GM08714 (cell line): ENCODE measurements around the gene DIAPH2.

Experiments
- H3K4me3 ChIP-seq: fragments of 200-500 bp; sonication (Bioruptor generic); 2 replicates; pipeline ENCODE4 v1.5.1; 2014; ENCODE audit warnings: mild to moderate bottlenecking, low read length, inconsistent platforms
- ZNF274 ChIP-seq: IDR thresholded peaks from 2 replicates; pipeline ENCODE4 v1.6.1; 2012; ENCODE audit warnings: mild to moderate bottlenecking, low read depth, low read length

The DIAPH2 gene

DNA sequence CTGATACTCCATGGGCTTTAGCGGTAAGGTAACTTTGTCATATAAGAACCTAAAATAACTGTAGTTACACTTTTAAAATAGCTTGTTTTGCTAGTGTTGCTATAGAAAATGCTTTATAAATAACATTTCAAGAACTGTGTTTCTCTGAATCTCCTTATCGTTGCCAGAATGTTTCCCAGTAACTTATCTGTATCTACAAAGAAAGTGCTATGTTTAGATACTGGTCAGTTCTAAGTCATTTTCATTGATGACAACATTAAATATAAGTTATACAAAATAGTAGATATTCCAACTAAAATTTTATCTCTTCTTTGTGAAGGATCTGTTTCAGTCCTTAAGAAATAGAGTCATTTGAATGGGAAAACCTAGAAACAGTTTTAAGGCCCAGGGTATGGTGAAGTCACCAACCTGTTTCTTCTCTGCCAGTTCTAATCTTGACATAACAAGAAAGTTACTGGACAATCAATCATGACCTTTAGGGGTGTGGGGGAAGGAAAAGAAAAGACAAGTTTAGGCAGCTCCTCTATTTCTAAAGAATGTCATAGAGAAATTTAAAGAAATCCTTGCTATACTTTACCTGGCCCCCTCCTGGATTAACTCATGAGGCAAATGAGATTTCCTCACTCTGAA lies 625.0 kb downstream of the DIAPH2 start:
- no peak overlapping the region for H3K4me3 ChIP-seq
- TF ChIP-seq ZNF274 = no peak

DNA sequence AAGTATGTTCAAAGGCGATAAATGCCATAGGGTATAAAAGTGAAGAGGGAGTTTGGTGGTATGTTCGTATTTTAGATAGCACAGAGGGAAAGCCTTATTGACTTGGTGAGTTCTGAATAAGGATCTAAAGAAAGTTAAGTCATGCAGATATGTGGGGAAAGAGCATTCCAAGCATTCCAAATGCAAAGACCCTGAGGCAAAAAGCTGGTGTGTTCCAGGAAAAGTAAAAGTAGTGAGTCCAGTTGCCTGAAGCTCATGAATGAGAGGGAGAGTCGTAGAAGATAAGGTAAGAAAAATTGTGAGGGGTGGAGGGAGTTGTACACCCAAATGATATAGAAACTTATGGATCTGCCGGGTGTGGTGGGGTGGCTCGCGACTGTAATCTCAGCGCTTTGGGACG lies 625.7 kb downstream of the DIAPH2 start:
- no peak overlapping the region for H3K4me3 ChIP-seq
- TF ChIP-seq ZNF274 = no peak

DNA sequence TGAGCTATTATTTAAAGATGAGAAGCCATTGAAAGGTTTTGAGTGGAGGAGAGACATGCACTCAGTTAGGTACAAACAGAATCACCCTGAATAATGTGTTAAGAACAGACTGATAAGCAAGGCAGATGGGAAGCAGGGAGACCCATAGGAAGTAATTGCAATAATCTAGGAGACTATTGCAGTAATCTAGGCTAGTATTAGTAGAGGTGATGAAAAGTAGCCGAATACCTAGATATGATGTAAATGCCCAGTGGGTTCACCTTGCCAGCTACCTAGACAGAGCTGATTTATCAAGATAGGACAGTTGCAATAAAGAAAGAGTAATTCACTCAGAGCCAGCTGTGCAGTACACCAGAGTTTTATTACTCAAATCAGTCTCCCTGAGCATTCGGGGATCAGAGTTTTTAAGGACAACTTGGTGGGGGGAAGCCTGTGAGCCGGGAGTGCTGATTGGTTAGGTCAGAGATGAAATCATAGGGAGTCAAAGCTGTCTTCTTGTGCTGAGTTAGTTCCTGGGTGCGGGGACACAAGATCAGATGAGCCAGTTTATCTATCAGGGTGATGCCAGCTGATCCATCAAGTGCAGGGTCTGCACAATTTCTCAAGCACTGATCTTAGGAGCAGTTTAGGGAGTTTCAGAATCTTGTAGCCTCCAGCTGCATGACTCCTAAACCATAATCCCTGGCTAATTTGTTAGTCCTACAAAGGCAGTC lies 626.6 kb downstream of the DIAPH2 start:
- no peak for TF ChIP-seq ZNF274
- H3K4me3 ChIP-seq = no peak overlapping the region

DNA sequence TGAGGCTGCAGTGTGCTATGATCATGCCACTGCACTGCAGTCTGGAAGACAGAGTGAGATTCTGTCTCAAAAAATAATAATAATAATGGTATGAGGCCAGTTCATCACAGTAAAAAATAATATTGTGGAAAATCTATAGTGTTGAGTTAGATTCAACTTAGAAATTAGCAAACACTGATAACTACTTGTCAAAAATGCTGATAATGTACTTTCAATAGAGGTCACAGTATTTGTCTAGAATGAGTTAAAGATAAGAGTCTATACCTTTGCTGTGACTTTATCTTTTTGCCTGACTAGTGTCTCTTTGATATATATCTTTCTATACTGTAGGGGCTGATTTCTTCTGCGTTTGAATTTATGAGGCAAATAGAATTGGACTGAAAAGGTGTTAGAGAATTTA lies 629.7 kb downstream of the DIAPH2 start:
- no peak for TF ChIP-seq ZNF274

DNA sequence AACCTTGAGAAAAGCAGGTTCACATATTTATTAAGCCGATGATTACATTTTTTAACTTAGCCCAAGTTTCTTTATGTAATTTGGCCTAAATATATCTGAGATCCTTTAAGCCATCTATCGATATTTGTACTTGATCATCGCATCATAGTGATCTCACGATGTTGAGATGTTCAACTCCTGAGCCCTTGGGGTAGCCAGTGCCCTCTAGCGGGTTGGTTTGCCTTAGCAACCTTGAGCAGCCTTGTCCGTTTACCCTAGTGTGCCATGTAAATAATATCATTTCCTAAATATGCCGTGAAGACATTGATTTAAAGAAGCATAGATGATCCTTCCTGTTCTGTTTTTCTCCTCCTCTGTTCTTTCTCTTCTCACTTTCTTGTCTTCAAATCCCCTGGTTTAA lies 631.3 kb downstream of the DIAPH2 start:
- no peak for TF ChIP-seq ZNF274
- no peak overlapping the region for H3K4me3 ChIP-seq

More for the DNA sequence above, 629.7 kb downstream of the DIAPH2 start:
- H3K4me3 ChIP-seq = no peak overlapping the region

DNA sequence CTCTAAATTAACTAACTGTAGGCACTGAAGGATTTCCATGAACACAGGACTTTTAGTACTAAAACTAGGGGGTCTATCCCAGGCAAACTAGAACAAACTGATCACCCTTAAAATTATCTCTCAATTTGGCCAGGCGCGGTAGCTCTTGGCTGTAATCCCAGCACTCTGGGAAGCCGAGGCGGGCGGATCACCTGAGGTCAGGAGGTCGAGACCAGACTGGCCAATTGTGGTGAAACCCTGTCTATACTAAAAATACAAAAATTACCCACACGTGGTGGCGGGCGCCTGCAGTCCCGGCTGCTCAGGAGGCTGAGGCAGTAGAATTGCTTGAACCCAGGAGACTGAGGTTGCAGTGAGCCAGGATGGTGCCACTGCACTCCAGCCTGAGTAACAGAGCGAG lies 635.7 kb downstream of the DIAPH2 start:
- no peak for TF ChIP-seq ZNF274
- H3K4me3 ChIP-seq = no peak overlapping the region

DNA sequence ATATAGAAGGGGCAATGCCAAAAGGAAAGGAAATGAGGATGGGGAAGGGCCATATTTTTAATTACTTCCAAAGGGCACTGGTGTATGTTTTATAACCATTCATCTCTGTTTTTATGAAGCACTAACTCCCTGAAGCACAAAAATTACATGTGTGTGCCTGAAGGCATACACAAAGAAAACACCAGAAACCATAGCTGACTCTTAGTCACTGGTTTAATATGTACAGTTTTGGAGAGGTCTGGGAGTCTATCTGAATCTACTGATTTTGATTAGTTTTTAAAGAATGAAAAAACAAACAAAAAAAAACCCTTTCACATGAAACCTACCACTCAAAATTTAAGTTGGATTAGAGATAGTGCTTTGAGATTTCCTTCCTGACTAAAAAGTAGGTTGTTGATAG lies 637.8 kb downstream of the DIAPH2 start:
- no peak for TF ChIP-seq ZNF274
- H3K4me3 ChIP-seq = no peak overlapping the region

DNA sequence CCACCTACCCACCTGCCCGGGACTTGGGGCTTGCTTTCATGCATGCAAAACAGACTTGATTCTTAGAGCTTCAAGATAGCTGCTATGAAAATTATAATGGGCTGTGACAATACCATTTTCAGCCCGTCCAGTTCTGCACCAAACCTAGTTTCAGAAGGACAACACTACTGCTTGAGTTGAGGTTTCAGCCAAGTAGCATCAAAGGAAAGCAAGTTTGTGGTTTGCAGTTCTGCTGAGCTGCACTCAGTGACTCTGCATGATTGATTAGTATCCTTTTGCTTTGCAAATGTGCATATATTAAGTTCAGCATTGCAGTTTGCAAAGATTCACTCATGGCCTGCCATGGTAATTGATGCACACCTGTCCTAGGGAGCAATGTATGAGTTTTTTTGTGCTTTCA lies 641.8 kb downstream of the DIAPH2 start:
- no peak for TF ChIP-seq ZNF274
- no peak overlapping the region for H3K4me3 ChIP-seq

DNA sequence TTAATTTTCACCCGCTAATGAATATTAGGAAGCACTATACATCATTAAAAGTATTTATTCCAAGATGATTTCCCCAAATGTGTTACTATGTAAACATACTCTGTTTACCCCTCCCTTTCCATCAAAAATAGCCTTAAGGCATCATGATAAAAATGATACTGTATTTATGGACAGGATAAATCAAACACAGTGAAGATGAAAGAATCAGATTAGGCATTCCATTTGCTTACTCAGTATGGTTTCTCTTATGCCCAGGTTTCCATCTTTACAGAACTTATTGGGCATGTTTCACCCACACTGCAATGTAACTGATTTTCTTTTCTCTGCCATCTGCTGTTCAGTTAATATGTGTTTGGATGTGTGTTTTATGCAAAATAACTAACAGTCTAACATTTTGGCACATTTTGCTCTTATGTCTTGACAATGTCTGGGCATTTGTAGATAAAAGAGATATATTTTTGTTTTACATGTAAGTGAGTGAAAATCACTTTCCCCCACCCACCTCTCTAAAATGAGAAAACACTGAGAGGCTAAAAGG lies 644.3 kb downstream of the DIAPH2 start:
- H3K4me3 ChIP-seq = no peak overlapping the region
- TF ChIP-seq ZNF274 = no peak

DNA sequence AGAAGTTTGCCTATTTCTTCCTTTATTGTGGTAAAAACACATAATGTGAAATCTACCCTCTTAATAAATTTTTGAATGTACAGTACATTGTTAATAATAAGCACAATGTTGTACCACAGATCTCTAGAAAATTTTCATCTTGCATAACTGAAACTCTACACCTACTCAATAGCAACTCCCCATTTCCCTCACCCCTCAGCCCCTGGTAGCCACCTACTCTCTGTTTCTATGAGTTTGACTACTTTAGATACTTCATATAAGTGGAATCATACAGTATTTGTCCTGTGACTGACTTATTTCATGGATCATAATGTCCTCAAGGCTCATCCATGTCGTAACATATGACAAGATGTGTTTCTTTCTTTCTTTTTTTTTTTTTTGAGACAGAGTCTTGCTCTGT lies 645.5 kb downstream of the DIAPH2 start:
- no peak overlapping the region for H3K4me3 ChIP-seq
- TF ChIP-seq ZNF274 = no peak

DNA sequence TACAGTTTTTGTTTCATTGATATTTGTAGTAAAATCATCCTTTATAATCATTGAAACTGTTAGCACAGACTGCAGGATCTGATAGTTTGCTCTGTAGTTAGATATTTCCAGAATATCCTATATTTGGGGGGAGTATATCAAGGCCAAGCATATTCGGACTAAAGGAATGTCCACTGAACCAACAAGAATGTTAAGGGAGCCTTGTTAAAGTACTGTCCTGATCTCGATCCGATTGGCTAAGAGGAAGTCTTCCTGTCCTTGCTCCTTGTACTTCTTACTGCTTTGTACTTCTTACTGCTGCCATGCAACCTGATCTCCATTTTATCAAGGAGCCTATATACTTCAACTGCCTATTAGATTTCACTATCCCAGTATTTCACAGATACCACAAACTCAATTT lies 648.3 kb downstream of the DIAPH2 start:
- no peak for TF ChIP-seq ZNF274
- H3K4me3 ChIP-seq = no peak overlapping the region

DNA sequence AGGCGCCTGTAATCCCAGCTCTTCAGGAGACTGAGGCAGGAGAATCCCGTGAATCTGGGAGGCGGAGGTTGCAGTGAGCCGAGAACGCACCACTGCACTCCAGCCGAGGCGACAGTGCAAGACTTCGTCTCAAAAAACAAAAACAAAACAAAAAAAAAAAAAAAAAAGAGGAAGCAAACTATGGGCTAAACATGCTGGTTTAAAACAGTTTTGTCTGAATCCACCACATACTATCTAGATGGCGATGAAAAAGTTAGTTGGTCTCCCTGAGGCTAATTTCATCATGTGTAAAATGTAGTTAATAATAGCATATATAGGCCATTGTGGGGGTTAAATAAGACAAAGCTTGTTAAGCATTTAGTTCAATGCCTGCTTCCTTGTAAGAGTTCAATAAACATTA lies 650.2 kb downstream of the DIAPH2 start:
- no peak for TF ChIP-seq ZNF274
- H3K4me3 ChIP-seq = no peak overlapping the region

DNA sequence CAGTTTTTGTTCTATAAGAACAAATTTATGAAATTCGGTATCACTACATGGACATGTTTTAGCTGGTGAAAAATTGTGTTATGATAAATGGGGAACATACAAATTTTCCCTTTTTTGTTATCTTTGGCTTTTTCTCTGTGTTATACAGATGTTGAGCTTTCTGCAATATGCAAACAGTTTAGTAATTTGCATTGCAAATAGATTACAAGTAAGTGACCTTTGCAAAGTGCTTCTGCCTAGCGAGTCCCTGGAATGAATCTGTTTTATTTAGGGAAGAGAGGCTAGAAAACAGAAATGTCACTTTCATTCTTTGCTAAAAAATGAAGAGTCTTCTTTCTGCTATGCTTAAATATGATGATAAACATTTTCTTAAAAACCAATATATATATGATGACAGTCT lies 660.1 kb downstream of the DIAPH2 start:
- TF ChIP-seq ZNF274 = no peak
- H3K4me3 ChIP-seq = no peak overlapping the region

DNA sequence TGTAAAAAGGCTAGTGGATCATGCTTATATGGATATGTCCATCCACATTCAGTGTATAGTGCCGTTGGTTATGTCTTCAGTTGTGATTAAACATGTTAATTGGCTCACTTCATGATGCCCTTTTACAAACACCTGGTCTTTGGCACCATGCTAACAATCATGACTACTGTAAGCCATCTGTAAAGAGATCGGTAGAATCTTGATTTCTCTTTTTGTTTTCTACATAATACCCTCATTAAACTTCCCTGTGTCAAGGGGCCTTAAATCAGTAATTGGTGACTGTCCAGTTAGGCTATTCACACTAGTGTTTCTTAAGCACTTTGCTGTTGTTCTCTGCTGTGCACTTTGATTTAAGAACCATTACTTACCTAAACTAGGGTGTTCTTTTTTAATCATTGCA lies 674.3 kb downstream of the DIAPH2 start:
- no peak for TF ChIP-seq ZNF274

DNA sequence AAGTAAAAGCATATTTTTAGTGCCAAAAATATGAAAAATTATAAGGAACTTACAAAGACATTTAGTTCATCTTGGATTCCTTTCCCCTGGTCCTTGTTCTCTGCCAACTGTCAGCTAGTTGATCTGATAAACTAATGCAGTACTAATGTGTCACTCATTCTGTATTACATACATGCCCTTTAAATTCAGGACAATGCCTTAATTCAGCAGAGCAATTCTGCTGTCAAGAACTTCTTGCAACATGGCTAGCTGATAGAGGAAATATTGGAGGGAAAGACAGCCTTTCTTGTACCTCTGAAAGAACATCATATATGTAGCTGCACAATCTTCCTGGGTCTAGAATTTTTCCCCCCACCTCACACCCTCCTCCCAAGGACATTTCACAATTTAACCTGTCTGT lies 679.2 kb downstream of the DIAPH2 start:
- no peak for TF ChIP-seq ZNF274
- no peak overlapping the region for H3K4me3 ChIP-seq

More for the DNA sequence above, 674.3 kb downstream of the DIAPH2 start:
- H3K4me3 ChIP-seq = no peak overlapping the region
